ACC112 (cell line): ENCODE measurements around the gene PITRM1.

Source experiments
- H2AFZ ChIP-seq: fragments of 200-600 bp; sonication (generic); one replicate; pipeline ENCODE4 v1.6.0; 2017; ENCODE audit warnings: antibody characterized with exemption, low read length; ENCODE audit not compliant: unreplicated experiment
- H3K27ac ChIP-seq: fragments of 200-600 bp; sonication (generic); 2 replicates; pipeline ENCODE4 v1.5.1; 2014; ENCODE audit warnings: low read depth, mild to moderate bottlenecking, antibody characterized with exemption, low read length, moderate library complexity
- H3K27me3 ChIP-seq: fragments of 200-600 bp; sonication (generic); 2 replicates; pipeline ENCODE4 v1.6.1; 2014; ENCODE audit warnings: mild to moderate bottlenecking, antibody characterized with exemption, low read length, moderate library complexity, mixed read lengths; ENCODE audit not compliant: insufficient read depth
- H3K36me3 ChIP-seq: fragments of 200-600 bp; sonication (generic); 2 replicates; pipeline ENCODE4 v1.6.1; 2016; ENCODE audit warnings: mild to moderate bottlenecking, antibody characterized with exemption, low read length, moderate library complexity, mixed read lengths; ENCODE audit not compliant: insufficient read depth
- H3K4me1 ChIP-seq: fragments of 200-600 bp; sonication (generic); one replicate; pipeline ENCODE4 v1.6.1; 2016; ENCODE audit warnings: low read length, mixed read lengths; ENCODE audit not compliant: insufficient read depth, unreplicated experiment, control insufficient read depth
- H3K4me3 ChIP-seq: fragments of 200-600 bp; sonication (generic); 2 replicates; pipeline ENCODE4 v1.5.1; 2014; ENCODE audit warnings: mild to moderate bottlenecking, low read depth, low read length
- H3K79me2 ChIP-seq: fragments of 200-600 bp; sonication (generic); one replicate; pipeline ENCODE4 v1.6.0; 2016; ENCODE audit warnings: low read length; ENCODE audit not compliant: control insufficient read depth, unreplicated experiment, insufficient read depth

PITRM1 gene

DNA sequence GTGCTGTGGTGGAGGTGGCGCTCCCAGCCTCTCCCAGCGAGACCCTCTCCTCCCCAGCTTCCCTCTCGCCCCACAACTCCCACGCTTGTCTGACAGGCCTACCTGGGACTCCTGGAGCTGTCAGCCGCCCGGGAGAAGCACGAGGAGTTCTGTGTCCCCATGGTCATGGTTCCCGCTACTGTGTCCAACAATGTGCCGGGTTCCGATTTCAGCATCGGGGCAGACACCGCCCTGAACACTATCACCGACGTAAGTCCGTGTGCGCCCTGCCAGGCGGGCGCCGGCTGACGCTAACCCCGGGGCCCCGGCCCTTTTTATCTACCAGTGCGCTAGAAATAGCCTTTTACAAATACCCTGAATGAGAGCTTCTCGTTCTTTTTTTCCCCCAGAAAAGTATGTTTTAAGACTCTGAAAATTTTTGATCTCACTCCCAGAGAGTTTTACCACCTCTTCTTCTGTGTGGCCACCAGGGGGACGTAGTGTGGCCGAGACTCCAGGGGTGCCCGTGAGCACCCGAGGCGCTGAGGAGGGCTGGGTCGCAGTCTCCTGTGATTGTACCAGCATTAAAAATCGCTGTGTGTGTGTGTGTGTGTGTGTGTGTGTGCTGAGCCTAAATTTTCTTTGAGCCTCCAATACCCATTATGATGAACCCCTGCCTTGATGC lies 52.7 kb downstream of the PITRM1 start:
- Histone ChIP-seq H3K4me1 (no peaks in the 10 kb centered on the region), H3K27ac (no peak overlapping the region), H3K79me2 (peaks cover 19% of the 10 kb centered on the region), H3K36me3 (peaks cover 39% of the 10 kb centered on the region), H3K4me3 (no peak overlapping the region), H3K27me3 (no peaks in the 10 kb centered on the region), H2AFZ (no peak overlapping the region)

DNA sequence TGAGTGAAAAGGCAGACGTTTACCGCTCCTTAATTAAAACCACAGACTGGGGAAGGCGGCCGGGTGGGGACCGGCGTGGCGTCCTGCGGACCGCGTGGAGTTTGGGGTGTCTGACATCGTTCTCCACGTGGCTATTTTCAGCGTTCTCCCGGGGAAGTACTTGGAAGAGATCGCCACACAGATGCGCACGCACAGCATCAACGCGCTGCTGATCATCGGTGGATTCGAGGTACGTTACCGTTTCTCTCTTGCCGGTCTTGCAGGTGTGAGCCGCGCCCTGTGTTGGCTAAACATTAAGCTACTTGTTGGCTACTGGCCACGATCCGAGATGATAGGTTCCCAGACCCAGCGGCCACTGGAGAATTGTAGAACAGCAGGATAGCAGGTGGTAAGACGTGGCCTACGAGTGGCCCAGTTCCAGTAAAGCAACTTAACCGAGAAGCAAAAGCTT lies 53.9 kb downstream of the PITRM1 start:
- Histone ChIP-seq H2AFZ (no peak overlapping the region), H3K79me2 (peaks cover 14% of the 10 kb centered on the region), H3K27ac (no peak overlapping the region), H3K4me1 (no peaks in the 10 kb centered on the region), H3K4me3 (no peak overlapping the region), H3K36me3 (peaks cover 35% of the 10 kb centered on the region), H3K27me3 (no peaks in the 10 kb centered on the region)

DNA sequence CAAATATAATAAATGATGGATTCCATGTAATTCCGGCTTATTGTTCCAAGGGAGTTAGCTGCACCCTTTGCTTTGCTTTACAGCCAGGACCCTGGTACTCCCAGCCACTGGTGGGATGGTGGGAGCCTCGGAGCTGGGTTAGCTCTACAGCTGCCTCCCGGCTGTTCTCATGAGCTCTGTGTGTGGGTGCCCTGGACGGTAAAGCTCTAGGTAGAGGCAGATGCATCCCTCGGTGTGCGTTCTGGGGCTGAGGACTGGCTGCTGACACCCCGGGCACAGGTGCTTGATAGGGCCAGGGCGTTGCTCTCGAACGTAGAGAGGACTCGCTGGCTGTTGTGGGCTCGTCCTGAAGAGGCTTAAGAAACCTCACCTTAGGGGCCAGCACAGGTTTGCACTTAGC lies 55.1 kb downstream of the PITRM1 start:
- Histone ChIP-seq H2AFZ (no peak overlapping the region), H3K36me3 (peaks cover 35% of the 10 kb centered on the region), H3K4me1 (no peaks in the 10 kb centered on the region), H3K27me3 (no peaks in the 10 kb centered on the region), H3K79me2 (peaks cover 17% of the 10 kb centered on the region), H3K27ac (no peak overlapping the region), H3K4me3 (no peak overlapping the region)

GRCh38 chr10:3116508-3117100 lies 56.0 kb downstream of the PITRM1 start:
- H3K27ac ChIP-seq, result no peak overlapping the region
- no peak overlapping the region for H2AFZ ChIP-seq
- no peak overlapping the region for H3K4me3 ChIP-seq
- H3K79me2 ChIP-seq, result peaks cover 17% of the 10 kb centered on the region
- H3K4me1 ChIP-seq, result peaks cover 6% of the 10 kb centered on the region
- H3K27me3 ChIP-seq, result no peaks in the 10 kb centered on the region
- H3K36me3 ChIP-seq, result peaks cover 39% of the 10 kb centered on the region

DNA sequence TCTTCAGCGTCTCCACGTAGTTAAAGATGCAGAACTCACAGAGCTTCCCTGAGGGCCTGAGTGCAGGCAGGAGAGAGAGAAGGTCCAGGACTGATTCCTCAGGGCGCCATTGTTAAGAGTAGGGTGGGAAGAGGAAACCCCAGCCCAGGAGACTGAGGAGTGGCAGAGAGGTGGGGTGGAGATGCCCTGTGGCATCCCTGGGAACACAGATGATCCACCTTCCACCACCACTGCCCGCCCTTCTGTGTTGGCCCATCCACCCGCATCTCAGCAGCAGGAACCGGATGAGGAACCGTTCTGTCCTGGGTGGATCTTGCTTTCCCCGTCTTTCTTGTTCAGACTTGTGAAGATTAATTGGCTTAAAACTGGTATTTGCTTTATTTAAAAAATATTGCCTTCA lies 56.9 kb downstream of the PITRM1 start:
- H3K79me2 ChIP-seq, result peaks cover 26% of the 10 kb centered on the region
- H2AFZ ChIP-seq, result no peak overlapping the region
- no peaks in the 10 kb centered on the region for H3K27me3 ChIP-seq
- H3K36me3 ChIP-seq, result peaks cover 41% of the 10 kb centered on the region
- peaks cover 6% of the 10 kb centered on the region for H3K4me1 ChIP-seq
- H3K4me3 ChIP-seq, result no peak overlapping the region
- H3K27ac ChIP-seq, result no peak overlapping the region

DNA sequence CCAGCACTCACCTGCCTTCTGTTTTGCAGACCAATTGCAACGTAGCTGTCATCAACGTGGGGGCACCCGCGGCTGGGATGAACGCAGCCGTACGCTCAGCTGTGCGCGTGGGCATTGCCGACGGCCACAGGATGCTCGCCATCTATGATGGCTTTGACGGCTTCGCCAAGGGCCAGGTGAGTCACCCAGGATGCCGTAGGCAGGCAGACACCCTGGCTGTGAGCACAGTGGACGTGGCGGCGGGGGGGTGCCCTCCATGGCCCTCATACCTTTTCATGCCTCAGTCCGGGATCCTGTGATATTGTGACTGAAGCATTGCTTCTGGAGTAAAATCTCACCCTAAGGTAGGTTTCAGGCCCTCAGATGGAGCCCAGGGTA lies 59.2 kb downstream of the PITRM1 start:
- no peak overlapping the region for H3K27ac ChIP-seq
- H3K36me3 ChIP-seq, result peaks cover 60% of the 10 kb centered on the region
- H3K27me3 ChIP-seq, result no peaks in the 10 kb centered on the region
- peaks cover 16% of the 10 kb centered on the region for H3K4me1 ChIP-seq
- peaks cover 38% of the 10 kb centered on the region for H3K79me2 ChIP-seq
- H2AFZ ChIP-seq, result no peak overlapping the region
- H3K4me3 ChIP-seq, result no peak overlapping the region

- Histone ChIP-seq H3K4me3 (no peak overlapping the region), H3K27ac (peak overlapping the region; percentile 58; the same call in 1 of the 2 replicates), H3K4me1 (peaks cover 27% of the 10 kb centered on the region), H3K79me2 (peaks cover 35% of the 10 kb centered on the region), H3K27me3 (no peaks in the 10 kb centered on the region), H2AFZ (no peak overlapping the region), H3K36me3 (peaks cover 56% of the 10 kb centered on the region)
Measured at GRCh38 chr10:3111621-3112163, 60.9 kb downstream of the PITRM1 start.

DNA sequence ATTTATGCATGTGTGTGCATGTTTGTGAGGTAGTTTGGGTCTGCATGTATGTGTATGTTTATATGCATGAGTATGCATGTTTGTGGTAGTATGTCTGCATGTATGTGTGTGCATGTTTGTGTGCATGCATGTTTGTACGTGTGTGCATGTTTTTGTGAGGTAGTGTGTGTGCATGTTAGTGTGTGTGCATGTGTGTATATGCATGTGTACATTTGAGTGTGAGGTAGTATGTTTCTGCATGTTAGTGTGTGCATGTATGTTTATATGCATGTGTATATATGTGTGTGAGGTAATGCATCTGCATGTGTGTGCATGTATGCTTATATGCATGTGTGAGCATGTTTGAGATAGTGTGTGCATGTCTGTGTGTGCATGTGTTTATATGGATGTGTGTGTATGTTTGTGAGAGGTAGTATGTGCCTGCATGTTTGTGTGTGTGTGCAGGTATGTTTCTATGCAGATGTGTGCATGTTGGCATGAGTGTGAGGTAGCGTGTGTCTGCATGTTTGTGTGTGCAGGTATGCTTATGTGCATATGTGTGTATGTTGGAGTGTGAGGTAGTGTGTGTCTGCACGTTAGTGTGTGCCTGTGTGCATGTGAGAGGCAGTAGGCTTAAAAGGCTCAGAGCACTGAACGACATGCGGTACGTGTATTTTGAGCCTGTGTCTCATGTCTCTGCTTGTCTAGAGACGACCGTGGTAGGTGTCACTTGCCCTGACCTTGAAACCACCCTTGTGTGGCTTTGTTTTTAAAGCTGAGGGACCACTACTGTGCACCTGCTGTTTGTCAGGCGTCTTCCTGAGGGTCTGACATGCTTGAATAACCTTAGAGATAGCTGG lies 61.6 kb downstream of the PITRM1 start:
- peak overlapping the region; percentile 58; the same call in 1 of the 2 replicates for H3K27ac ChIP-seq
- no peaks in the 10 kb centered on the region for H3K27me3 ChIP-seq
- H3K79me2 ChIP-seq, result peaks cover 34% of the 10 kb centered on the region
- H3K4me3 ChIP-seq, result no peak overlapping the region
- peaks cover 49% of the 10 kb centered on the region for H3K36me3 ChIP-seq
- no peak overlapping the region for H2AFZ ChIP-seq
- peaks cover 27% of the 10 kb centered on the region for H3K4me1 ChIP-seq

DNA sequence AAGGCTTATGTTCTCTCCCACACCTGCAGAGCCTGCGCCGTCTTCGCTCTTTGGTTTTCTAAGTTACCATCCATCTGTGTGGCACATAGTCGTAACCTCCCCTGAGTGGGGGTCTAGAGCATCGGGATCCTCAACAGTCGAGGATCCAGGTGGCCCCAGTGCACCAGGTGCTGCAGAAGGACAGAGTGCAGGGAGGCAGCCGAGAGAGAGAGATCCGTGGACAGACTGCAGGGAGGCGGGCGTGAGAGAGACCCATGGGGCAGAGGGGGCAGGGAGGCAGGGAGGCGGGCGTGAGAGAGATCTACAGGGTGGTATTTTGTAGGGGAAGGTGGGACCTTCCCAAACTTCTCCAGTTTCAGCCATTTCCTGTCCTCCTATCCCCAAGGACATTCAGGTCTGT lies 62.9 kb downstream of the PITRM1 start:
- H3K4me3 ChIP-seq, result no peak overlapping the region
- peaks cover 53% of the 10 kb centered on the region for H3K36me3 ChIP-seq
- peaks cover 38% of the 10 kb centered on the region for H3K79me2 ChIP-seq
- peaks cover 27% of the 10 kb centered on the region for H3K4me1 ChIP-seq
- no peak overlapping the region for H2AFZ ChIP-seq
- no peaks in the 10 kb centered on the region for H3K27me3 ChIP-seq
- peak overlapping the region; percentile 100; the same call in 1 of the 2 replicates for H3K27ac ChIP-seq

DNA sequence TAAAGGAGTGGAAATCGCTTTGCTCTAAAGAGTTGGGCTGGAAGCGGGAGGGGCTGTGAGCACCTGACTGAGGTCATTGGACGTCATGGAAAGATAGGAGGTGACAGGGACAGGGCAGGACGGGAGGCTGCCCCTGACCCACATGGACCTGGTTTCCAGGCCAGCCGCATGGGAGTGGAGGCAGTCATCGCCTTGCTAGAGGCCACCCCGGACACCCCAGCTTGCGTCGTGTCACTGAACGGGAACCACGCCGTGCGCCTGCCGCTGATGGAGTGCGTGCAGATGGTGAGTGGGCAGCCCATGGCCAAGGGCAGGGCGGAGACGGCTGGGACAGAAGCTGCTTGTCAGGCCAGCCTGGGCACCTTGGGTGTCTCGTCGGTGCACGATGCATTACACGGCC lies 63.4 kb downstream of the PITRM1 start:
- no peak overlapping the region for H3K4me3 ChIP-seq
- peaks cover 58% of the 10 kb centered on the region for H3K36me3 ChIP-seq
- H3K4me1 ChIP-seq, result peaks cover 27% of the 10 kb centered on the region
- peaks cover 38% of the 10 kb centered on the region for H3K79me2 ChIP-seq
- H3K27me3 ChIP-seq, result no peaks in the 10 kb centered on the region
- H2AFZ ChIP-seq, result no peak overlapping the region
- H3K27ac ChIP-seq, result peak overlapping the region; percentile 100
